Measurements from ENCODE around the gene LMAN2.

GRCh38 chr5:177396807-177397206 lies 45.3 kb upstream of the LMAN2 start:
- TF ChIP-seq EZH2 (IDR thresholded peaks at IDR 0.05; ENCODE audit: insufficient read depth, low read length): no peak
- no peak for TF ChIP-seq CTCF (IDR thresholded peaks at IDR 0.05; ENCODE audit: insufficient read depth, low read depth, low read length)

Measured in astrocyte (in vitro differentiated cells and primary cell).